ENCODE data around the gene RNASE7. TPM values are rescaled to one million over a fixed set of nuclear protein-coding genes. Genes with fewer than 3 reads are reported as not detected.
"Not testable (repeated sequence)": the region's sequence is repeated elsewhere in the genome, so short reads cannot be mapped to it uniquely, and the experiment has no call there.

RNASE7 gene, protein sequence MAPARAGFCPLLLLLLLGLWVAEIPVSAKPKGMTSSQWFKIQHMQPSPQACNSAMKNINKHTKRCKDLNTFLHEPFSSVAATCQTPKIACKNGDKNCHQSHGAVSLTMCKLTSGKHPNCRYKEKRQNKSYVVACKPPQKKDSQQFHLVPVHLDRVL
- not detected for polyA plus RNA-seq (ENCODE audit: low read depth in 6 of 6)

DNA sequence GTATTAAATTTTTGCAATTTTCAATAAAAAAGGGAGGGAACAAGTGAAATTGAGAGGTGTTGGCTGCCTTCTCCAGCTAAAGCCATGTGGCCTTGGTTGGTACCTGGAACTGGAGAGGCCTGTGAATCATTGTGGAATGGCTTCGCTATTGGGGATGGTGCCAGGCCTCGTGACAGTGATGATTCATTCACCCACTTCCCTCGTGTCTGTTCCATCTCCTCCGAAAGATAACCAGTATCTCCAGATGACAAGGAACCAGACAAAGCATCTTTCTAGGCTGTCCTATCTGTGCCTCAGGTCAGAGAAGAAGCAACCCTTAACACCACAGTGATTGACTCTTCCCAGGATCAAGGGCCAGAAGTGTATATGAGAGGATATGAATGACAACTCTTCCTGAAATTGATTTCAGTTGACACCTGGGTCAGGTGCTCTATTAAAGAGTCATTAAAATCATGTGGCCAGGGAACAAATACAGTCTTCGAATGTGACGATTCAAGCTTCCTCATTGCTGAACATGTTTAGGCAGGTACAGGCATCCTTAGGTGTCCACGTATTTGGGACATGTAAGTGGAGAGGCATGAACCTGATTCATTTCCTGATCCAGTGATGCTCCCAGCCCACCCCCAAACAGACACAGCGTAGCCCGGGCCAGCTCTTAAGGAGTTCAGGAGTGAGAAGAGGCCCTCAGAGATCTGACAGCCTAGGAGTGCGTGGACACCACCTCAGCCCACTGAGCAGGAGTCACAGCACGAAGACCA, at the start of gene RNASE7:
TSS of gene RNASE7 (plus strand) at position 687 of the 758 bp plus-strand sequence. CDS start 631 bp downstream, outside the sequence.
- no peak within 1 kb of the TSS for H3K4me3 Mint-ChIP-seq
- DNase-seq (no peak), ATAC-seq (ENCODE audit: low read depth in 2 of 2) (no peak)
- H3K36me3 Mint-ChIP-seq: no peaks in the 10 kb centered on the region
- no peaks in the 10 kb centered on the region for H3K4me1 Mint-ChIP-seq
- H3K9me3 Mint-ChIP-seq: no peaks in the 10 kb centered on the region
- no peak within 1 kb of the TSS for H3K27ac Mint-ChIP-seq
- peaks cover 26 to 42% (median 37%) of the 10 kb centered on the region in 3 donors for H3K27me3 Mint-ChIP-seq

DNA sequence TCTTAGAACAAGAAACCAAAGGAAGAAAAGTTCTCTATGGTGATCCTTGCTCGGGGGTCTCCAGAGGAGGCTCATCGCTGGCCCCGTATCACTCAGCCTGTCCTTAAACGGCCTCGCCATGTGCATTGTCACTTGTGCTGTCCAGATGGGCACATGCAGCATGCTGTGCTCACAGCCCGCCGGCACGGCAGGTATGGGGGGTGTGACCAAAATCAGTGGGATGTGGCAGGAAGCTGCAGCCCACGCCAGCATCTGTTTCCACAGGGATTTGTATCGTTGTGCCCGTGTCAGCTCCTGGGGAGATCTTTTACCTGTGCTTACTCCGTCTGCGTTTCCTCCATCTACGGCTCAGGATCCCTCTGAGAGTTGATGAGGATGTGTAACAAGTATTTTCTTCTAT, 45.6 kb upstream of the RNASE7 start:
- DNase-seq (no peak), ATAC-seq (ENCODE audit: low read depth in 2 of 2) (no peak)
- no peak overlapping the region for H3K27ac Mint-ChIP-seq
- H3K4me1 Mint-ChIP-seq: peaks cover 6 to 10% (median 7%) of the 10 kb centered on the region in 3 donors
- H3K4me3 Mint-ChIP-seq: peak overlapping the region in 1 of 8 donors; percentile 20
- no peaks in the 10 kb centered on the region for H3K27me3 Mint-ChIP-seq
- H3K36me3 Mint-ChIP-seq: peaks cover 16 to 35% of the 10 kb centered on the region in 2 donors
- H3K9me3 Mint-ChIP-seq: no peaks in the 10 kb centered on the region

GRCh38 chr14:20997115-20997514, 45.0 kb upstream of the RNASE7 start:
- Mint-ChIP-seq H3K9me3 (no peaks in the 10 kb centered on the region), H3K4me3 (no peak overlapping the region), H3K27me3 (no peaks in the 10 kb centered on the region), H3K4me1 (peaks cover 0 to 7% (median 1%) of the 10 kb centered on the region in 3 donors), H3K36me3 (peaks cover 16 to 30% of the 10 kb centered on the region in 2 donors), H3K27ac (no peak overlapping the region)
- no peak for ATAC-seq (ENCODE audit: low read depth in 2 of 2)
- DNase-seq: no peak

DNA sequence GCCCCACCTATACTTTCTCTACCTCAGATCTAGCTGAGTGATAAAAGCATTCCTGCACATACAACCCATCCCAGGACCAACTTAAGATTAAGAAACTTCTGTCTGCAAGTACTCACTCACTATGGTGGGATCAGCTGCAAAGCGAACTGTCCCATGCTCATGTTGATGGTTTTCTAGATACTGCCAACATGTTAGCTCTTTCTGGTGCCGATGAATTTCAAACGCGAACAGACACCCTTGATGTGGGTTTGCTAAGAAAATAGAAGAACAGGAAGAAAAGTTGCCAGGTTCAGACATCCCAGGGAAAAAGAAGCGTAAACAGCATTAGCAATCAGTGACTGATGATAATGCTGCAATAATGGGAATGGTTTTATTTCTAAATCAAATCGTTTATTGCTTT, 44.6 kb upstream of the RNASE7 start:
- peaks cover 16 to 28% of the 10 kb centered on the region in 2 donors for H3K36me3 Mint-ChIP-seq
- H3K27ac Mint-ChIP-seq: no peak overlapping the region
- H3K27me3 Mint-ChIP-seq: no peaks in the 10 kb centered on the region
- DNase-seq: no peak
- no peak for ATAC-seq (ENCODE audit: low read depth in 2 of 2)
- H3K4me3 Mint-ChIP-seq: no peak overlapping the region
- H3K9me3 Mint-ChIP-seq: no peaks in the 10 kb centered on the region
- H3K4me1 Mint-ChIP-seq: peaks cover 0 to 7% (median 0%) of the 10 kb centered on the region in 3 donors

- ATAC-seq (ENCODE audit: low read depth in 2 of 2) (no peak), DNase-seq (no peak)
- H3K9me3 Mint-ChIP-seq: no peaks in the 10 kb centered on the region
- H3K27ac Mint-ChIP-seq: no peak overlapping the region
- peaks cover 0 to 7% (median 0%) of the 10 kb centered on the region in 3 donors for H3K4me1 Mint-ChIP-seq
- H3K4me3 Mint-ChIP-seq: no peak overlapping the region
- H3K36me3 Mint-ChIP-seq: peaks cover 16 to 28% of the 10 kb centered on the region in 2 donors
- no peaks in the 10 kb centered on the region for H3K27me3 Mint-ChIP-seq
Measured at GRCh38 chr14:20998139-20998538, 44.0 kb upstream of the RNASE7 start.

DNA sequence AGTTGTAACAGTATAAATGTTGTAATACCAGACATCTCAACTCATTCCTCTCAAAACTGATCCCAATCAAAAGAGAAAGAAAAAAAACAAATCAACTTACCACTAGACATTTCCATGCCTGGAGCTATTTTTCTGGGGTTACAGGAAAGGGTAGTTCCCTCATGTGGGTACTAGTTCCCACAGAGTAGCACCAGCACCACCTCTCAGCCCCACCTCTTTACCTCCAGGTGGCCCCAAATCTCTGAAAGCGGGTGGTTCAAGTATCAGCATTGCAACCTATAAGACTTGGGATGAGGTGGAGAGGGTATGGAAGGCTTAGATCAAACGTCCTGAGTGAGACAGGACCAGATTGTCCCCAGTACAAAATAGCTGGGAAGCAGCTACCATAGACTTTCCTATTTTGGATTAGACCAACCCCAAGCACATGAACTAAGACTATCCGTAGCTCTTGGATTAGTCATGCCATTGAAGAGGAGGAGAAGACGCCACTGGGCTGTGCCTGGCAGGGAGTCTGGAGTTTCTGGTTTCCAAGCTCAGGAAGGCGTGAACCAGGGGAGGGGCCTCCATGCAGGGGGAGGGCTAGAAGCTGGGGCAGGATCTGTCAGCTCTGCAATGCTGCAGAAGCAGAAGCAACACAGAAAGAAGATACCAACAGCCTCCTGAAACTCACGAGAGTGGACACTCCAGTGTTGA, 43.3 kb upstream of the RNASE7 start, which contains the start of gene SLC39A2:
TSS of gene SLC39A2 (plus strand) at position 620 of the 693 bp plus-strand sequence. CDS start 154 bp downstream, outside the sequence.
- Mint-ChIP-seq H3K36me3 (peaks cover 14 to 25% of the 10 kb centered on the region in 2 donors), H3K27ac (peak within 1 kb of the TSS in 4 of 6 donors; percentile 30 to 49 (median 44))

GRCh38 chr14:20999591-20999990, 42.6 kb upstream of the RNASE7 start:
- ATAC-seq (ENCODE audit: low read depth in 2 of 2) (no peak), DNase-seq (no peak)
- H3K36me3 Mint-ChIP-seq: peaks cover 12 to 18% of the 10 kb centered on the region in 2 donors
- peaks cover 0 to 4% (median 0%) of the 10 kb centered on the region in 3 donors for H3K4me1 Mint-ChIP-seq
- H3K4me3 Mint-ChIP-seq: no peak overlapping the region
- peak overlapping the region in 4 of 6 donors; percentile 30 to 49 (median 44) for H3K27ac Mint-ChIP-seq
- H3K9me3 Mint-ChIP-seq: no peaks in the 10 kb centered on the region
- no peaks in the 10 kb centered on the region for H3K27me3 Mint-ChIP-seq

More for the DNA sequence above, 43.3 kb upstream of the RNASE7 start, which contains the start of gene SLC39A2:
- Mint-ChIP-seq H3K27me3 (no peaks in the 10 kb centered on the region), H3K4me1 (peaks cover 0 to 6% (median 0%) of the 10 kb centered on the region in 3 donors), H3K9me3 (no peaks in the 10 kb centered on the region), H3K4me3 (no peak within 1 kb of the TSS)
- ATAC-seq (ENCODE audit: low read depth in 2 of 2): no peak
- no peak for DNase-seq

DNA sequence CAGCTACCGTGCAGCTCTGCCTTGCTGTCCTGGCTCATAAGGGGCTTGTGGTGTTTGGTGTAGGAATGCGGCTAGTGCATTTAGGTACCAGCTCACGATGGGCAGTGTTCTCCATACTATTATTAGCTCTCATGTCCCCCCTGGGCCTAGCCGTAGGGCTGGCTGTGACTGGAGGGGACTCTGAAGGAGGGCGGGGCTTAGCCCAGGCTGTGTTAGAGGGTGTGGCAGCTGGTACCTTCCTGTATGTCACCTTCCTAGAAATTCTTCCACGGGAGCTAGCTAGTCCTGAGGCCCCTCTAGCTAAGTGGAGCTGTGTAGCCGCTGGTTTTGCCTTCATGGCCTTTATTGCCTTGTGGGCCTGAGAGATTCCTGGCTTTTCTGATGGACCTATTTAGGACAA, 40.9 kb upstream of the RNASE7 start:
- H3K36me3 Mint-ChIP-seq: peaks cover 2 to 4% of the 10 kb centered on the region in 2 donors
- H3K4me1 Mint-ChIP-seq: no peaks in the 10 kb centered on the region
- no peak for ATAC-seq (ENCODE audit: low read depth in 2 of 2)
- no peaks in the 10 kb centered on the region for H3K9me3 Mint-ChIP-seq
- DNase-seq: no peak
- H3K4me3 Mint-ChIP-seq: no peak overlapping the region
- H3K27ac Mint-ChIP-seq: peak overlapping the region in 1 of 6 donors; percentile 11
- no peaks in the 10 kb centered on the region for H3K27me3 Mint-ChIP-seq

DNA sequence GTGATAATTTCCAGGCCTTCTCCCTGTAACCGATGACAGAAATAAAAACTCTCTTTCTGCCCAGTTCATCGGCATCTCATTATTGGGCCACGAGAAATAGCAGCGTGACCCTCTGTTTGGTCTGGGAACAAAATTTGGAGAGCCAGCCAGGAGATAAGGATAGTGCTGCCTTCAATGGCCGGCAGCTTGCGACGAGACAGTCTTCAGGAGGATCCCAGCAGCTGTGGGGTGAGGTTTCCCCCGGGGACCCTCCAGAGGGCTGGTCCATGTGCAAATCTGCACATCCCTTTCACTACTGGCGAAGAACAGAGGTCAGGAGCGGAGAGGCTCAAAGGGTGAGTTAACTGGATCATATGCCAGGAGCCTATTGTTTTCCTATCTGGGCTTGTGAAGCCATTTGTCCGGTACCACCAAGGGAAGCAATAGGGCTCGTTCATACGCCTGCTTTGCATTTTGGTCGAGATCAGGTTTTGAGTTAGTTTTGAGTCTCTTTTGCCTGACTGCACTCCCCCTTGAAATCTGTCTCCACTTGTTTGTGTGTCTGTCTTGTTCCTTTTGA, 38.3 kb upstream of the RNASE7 start:
- Mint-ChIP-seq H3K27me3 (no peaks in the 10 kb centered on the region), H3K4me3 (no peak overlapping the region), H3K9me3 (no peaks in the 10 kb centered on the region), H3K36me3 (no peaks in the 10 kb centered on the region), H3K4me1 (no peaks in the 10 kb centered on the region), H3K27ac (peak overlapping the region in 1 of 6 donors; percentile 3)
- no peak for ATAC-seq (ENCODE audit: low read depth in 2 of 2)
- DNase-seq: no peak

DNA sequence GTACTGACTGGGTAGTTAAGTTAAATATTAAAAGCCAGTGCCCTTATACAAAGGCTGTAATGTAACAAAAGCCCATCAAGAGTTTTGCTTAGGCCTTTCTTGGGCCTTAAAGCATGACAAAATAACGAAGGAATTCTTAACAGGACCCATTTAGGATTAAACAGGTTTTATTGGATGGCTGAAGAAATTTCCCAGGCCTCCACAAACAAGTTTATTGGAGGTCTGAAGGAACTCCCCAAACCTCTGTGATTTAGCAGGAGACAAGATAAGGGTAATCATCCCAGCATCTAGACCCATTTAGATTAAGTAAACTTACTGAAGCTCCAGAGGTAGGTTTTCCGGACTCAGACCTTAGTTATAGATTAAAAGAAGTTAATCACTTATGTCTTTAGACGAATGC, 32.4 kb upstream of the RNASE7 start:
- H3K4me3 Mint-ChIP-seq; DNase-seq; H3K27ac Mint-ChIP-seq; H3K36me3 Mint-ChIP-seq; H3K4me1 Mint-ChIP-seq; ATAC-seq (ENCODE audit: low read depth in 2 of 2); H3K9me3 Mint-ChIP-seq: not testable (repeated sequence)
- peaks cover 22 to 36% (median 35%) of the 10 kb centered on the region in 3 donors for H3K27me3 Mint-ChIP-seq

- H3K36me3 Mint-ChIP-seq: no peaks in the 10 kb centered on the region
- DNase-seq: no peak
- no peaks in the 10 kb centered on the region for H3K4me1 Mint-ChIP-seq
- no peak overlapping the region for H3K4me3 Mint-ChIP-seq
- ATAC-seq (ENCODE audit: low read depth in 2 of 2): no peak
- H3K27me3 Mint-ChIP-seq: peaks cover 24 to 45% (median 43%) of the 10 kb centered on the region in 3 donors
- no peaks in the 10 kb centered on the region for H3K9me3 Mint-ChIP-seq
- no peak overlapping the region for H3K27ac Mint-ChIP-seq
Measured at GRCh38 chr14:21011136-21011535, 31.0 kb upstream of the RNASE7 start.

DNA sequence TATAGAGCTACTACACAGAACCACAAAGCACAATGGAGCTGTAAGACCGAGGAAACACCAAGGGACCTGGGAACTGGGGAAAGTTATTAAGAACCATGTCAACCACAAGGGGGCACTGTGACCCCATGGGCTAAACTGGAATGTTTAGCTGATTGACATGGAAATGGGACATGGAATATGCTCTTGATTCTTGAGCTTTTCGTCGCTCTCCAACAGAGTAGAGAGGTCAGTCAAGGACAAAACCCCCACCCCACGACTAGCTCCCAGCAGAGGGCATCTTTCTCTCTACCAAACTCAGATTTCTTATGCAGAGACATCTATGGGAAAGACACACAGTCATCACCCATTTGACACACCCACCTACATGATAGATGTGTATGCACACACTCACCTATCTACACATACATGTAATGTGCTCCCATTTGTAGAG, 27.4 kb upstream of the RNASE7 start:
- ATAC-seq (ENCODE audit: low read depth in 2 of 2) (peak; percentile 84 to 89), DNase-seq (peak; percentile 74)
- H3K27ac Mint-ChIP-seq: no peak overlapping the region
- no peaks in the 10 kb centered on the region for H3K4me1 Mint-ChIP-seq
- H3K27me3 Mint-ChIP-seq: peaks cover 30 to 65% (median 45%) of the 10 kb centered on the region in 3 donors
- H3K4me3 Mint-ChIP-seq: no peak overlapping the region
- H3K9me3 Mint-ChIP-seq: no peaks in the 10 kb centered on the region
- no peaks in the 10 kb centered on the region for H3K36me3 Mint-ChIP-seq

DNA sequence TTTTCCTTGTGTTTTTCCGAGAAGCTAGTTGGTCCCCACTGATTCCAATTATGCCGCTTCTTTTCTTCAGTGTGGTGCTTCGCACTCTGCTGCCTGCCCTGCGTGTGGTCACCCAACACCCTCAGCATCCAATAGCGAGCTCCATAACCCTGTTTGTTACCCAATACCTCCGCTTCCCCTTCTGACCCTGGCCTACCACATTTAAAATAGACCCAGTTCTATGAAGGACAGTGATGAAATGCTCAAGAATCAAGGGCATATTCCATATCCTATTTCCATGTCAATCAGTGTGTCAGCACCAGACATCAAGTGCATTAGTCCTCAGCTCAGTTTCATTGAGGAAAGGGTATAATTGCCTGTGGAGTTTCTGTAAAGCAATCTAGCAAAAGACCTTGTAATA, 26.9 kb upstream of the RNASE7 start:
- Mint-ChIP-seq H3K27me3 (peaks cover 30 to 66% (median 45%) of the 10 kb centered on the region in 3 donors), H3K4me1 (no peaks in the 10 kb centered on the region), H3K4me3 (no peak overlapping the region), H3K27ac (no peak overlapping the region), H3K9me3 (no peaks in the 10 kb centered on the region), H3K36me3 (no peaks in the 10 kb centered on the region)
- ATAC-seq (ENCODE audit: low read depth in 2 of 2) (no peak), DNase-seq (no peak)

Measured in naive B cell (primary cell).